HG02885 (cell line): ENCODE data around the gene CASP10.
"Not testable (repeated sequence)": the region's sequence is repeated elsewhere in the genome, so short reads cannot be mapped to it uniquely, and the experiment has no call there.

ENCODE experiments used
- ATAC-seq: cut with Tn5 transposase; IDR thresholded peaks from one replicate; pipeline ENCODE4 v1.9.1; 2021; ENCODE audit warnings: mild to moderate bottlenecking; ENCODE audit not compliant: unreplicated experiment, poor library complexity

CASP10 gene, protein sequence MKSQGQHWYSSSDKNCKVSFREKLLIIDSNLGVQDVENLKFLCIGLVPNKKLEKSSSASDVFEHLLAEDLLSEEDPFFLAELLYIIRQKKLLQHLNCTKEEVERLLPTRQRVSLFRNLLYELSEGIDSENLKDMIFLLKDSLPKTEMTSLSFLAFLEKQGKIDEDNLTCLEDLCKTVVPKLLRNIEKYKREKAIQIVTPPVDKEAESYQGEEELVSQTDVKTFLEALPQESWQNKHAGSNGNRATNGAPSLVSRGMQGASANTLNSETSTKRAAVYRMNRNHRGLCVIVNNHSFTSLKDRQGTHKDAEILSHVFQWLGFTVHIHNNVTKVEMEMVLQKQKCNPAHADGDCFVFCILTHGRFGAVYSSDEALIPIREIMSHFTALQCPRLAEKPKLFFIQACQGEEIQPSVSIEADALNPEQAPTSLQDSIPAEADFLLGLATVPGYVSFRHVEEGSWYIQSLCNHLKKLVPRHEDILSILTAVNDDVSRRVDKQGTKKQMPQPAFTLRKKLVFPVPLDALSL

DNA sequence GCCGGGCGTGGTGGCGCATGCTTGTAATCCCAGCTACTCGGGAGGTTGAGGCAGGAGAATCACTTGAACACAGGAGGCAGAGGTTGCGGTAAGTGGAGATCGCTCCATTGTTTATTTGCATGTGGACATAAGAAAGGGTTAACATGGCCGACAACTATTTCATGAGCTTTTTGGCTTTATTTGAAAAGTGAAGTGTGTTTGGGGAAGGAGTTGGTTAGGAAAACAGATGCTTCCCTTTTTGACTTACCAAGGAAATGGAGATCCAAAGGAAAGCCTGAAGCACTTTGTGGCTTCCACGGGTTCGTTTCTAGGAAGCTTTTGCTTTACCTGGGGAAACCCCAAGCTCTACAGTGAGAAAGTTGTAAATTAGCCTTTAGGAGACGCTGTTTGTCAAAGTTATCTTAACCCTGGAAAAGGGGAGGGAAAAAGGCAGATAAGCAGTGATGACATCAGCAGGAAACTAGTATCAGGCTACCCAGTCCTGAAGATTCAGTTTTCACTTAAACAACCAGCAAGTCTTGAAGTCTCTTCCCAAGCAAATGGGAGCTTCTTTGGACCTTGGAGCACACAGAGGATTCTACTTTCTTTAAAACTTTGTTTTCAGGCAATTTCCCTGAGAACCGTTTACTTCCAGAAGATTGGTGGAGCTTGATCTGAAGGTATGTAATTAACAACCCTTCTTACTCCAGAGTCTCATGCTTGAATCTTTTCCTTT, at the start of gene CASP10:
TSS of gene CASP10 (plus strand) at position 492 of the 715 bp plus-strand sequence. CDS start 2,637 bp downstream, outside the sequence.
- ATAC-seq, result peak; percentile 75

GRCh38 chr2:201135386-201135785, 47.6 kb upstream of the CASP10 start:
- no peak for ATAC-seq

- no peak for ATAC-seq
These were observed 46.0 kb upstream of the CASP10 start for GRCh38 chr2:201136889-201137321.

DNA sequence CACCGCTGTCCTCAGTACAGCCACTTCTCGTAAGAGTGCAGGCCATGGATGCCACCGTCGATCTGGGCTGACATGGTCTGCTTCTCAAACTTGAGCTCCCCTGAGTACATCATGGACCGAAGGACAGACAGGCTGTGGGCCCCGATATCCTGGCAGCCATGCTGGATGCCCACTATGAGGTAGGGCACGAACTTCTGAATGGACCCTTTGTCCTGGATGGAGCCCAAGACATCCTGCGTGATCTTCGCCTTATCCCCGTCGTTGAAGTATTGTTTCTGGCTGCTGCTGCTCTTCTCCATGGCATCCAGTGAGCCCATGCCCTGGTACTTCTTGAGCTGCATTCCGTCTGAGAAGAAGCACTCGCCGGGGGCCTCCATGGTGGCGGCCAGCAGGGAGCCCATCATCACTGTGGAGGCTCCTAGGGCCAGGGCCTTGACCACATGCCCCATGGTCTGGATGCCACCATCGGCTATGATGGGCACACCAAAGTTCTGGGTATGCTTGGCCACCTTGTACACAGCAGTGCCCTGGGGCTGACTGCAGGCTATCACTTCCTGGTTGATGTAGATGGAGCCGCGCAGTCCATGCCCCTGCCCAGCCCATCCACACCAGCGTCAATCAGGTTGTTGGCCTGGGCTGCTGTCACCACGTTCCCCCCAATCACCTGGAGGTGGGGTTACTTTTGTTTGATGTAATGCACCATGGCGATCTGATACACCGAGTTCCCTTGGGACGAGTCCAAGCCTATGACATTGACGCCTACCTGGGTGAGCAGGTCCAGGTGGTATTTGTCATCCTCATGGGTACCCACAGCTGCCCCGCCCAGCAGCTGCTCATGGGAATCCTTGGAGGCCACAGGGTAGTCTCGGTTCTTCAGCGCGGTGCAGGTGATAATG, 45.2 kb upstream of the CASP10 start:
- no peak for ATAC-seq

- no peak for ATAC-seq
These were observed 44.5 kb upstream of the CASP10 start for GRCh38 chr2:201138401-201138970.

- ATAC-seq, result not testable (repeated sequence)
These were observed 43.8 kb upstream of the CASP10 start for GRCh38 chr2:201138986-201139781.

GRCh38 chr2:201139836-201140604, 42.9 kb upstream of the CASP10 start:
- ATAC-seq, result no peak

- ATAC-seq, result no peak
These were observed 38.6 kb upstream of the CASP10 start for GRCh38 chr2:201144101-201145051.

DNA sequence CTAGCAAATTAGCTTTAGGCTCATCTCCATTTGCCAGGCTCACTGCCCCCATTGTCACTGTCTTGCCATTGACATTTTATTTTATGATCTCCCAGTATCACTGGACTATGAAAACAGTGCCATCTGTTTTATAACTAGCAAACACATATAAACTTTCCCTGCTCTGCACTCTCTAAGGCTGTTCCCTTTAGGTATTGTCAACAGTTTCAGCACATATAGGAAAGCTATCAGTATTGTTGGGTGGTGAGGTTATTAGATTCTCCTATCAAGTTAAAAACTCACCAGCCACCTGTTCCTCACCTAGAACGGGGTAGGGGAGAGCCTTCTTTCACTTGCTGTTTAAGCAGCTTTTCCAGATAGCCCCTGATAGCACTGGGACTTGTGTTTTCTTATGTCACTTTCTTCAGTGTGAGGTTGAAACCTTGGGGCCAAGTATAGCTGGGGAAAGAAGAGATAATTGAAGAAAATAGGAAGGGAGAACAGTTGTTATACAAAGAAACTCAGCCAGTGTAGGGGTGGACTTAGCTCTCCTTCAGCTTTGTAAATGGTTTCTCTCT, 34.4 kb upstream of the CASP10 start:
- ATAC-seq, result no peak

DNA sequence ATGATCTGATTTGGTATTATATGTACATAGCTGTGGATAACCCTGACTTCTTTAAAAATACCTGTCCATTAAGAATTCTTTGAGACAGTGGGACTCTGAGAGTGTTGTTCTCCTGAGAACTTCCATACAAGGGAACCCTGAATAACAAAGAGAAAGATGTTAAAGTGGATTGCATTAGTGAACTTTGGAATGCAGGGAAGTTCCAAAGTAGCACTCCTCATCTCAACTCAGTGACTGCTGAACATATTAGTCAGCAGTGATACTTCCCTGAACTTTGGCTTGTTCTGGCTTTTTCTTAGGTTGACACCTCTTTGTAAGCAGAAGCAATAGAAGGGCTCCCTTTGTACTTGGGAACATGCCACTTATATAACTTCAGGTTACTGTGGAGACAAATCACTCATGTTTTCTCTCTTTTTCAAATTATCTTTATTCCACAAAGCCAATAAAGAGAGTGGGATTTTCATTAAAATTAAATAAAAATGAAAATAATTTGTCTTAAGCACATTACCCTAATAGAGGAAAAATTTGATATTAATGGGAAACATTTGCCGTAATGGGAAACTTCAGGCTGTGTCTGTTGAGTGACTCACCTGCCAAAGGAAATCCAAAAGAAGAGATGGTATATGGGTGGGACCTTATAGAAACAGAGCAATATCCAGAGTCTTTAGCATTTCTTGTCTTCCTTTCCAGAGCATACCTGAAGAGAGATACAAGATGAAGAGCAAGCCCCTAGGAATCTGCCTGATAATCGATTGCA, 33.7 kb upstream of the CASP10 start:
- ATAC-seq, result no peak

DNA sequence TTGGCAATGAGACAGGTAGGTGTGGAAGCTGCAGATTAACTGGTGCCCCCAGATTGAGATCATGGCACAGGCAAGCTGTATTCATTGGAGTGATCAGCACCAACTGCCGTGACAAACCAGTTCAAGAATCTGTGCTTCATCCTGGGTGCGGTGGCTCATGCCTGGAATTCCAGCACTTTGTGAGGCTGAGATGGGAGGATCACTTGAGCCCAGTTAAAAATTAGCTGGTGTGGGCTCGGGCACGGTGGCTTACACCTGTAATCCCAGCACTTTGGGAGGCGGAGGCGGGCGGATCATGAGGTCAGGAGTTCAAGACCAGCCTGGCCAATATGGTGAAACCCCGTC, 33.1 kb upstream of the CASP10 start:
- not testable (repeated sequence) for ATAC-seq

GRCh38 chr2:201150454-201151020, 32.4 kb upstream of the CASP10 start:
- ATAC-seq, result no peak

DNA sequence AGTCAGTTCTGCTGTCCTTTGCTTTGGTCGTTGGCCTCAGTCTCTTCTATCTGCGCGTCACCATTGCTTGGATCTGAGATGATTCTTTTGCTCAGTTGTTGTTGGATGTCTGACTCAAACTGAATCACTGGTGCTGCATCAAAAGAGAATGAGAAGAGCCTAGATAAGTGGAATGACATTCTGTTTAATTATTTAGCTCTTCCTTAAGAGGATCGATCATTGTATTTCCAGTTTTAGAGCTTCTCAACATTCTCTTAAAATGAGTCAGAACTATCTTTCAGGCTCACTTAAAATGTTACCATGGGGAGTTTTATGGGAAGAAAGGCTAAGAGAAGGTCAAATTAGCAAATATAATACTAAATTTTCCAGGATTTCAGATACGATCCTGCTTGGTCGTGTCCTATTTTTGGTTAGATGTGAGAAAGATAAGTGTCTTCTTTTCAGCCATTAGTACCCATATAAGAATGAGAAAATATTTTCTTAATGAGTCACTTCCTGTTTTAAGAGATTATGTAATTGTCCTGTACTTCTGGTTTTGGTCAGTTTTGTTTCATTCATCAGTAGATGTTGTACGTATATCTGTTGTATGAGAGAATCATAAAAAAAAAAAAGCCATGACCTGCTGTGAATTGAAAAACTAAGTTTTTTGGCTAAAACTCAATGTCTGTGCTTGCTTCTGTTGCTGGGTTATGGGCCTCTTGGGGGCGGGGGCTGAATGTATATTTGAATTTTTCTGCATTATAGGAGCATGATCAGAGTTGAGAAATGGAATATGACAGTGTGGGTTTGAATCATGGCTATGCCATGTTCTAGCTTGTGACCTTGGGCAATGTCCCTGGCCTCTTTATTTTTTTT, 31.6 kb upstream of the CASP10 start:
- ATAC-seq, result peak; percentile 95

- no peak for ATAC-seq
These were observed 30.4 kb upstream of the CASP10 start for GRCh38 chr2:201152517-201152916.
